Colonic mucosa (tissue), 4 donors: Measurements from ENCODE around the gene CDC14C. TPM values are rescaled to one million over a fixed set of nuclear protein-coding genes. Genes with fewer than 3 reads are reported as not detected.

Experiments
- DNase-seq: peaks from one replicate; pipeline ENCODE4 v3.0.0-alpha.2; 2020
- H3K27ac ChIP-seq: fragments of 200-600 bp; one replicate; pipeline ENCODE4 v1.8.0; 2021
- H3K27me3 ChIP-seq: fragments of 200-600 bp; one replicate; pipeline ENCODE4 v1.8.0; 2021
- H3K36me3 ChIP-seq: fragments of 200-600 bp; one replicate; pipeline ENCODE4 v1.8.0; 2021
- H3K4me1 ChIP-seq: fragments of 200-600 bp; one replicate; pipeline ENCODE4 v1.8.0; 2021; ENCODE audit warnings: mild to moderate bottlenecking
- H3K4me3 ChIP-seq: fragments of 200-600 bp; one replicate; pipeline ENCODE4 v1.8.0; 2021
- H3K9ac ChIP-seq, 2 donors: one replicate each; pipeline ENCODE4 v1.7.0; 2013; ENCODE audit warnings: control low read depth in 2 of 2, low read depth in 2 of 2, low read length in 2 of 2
- H3K9me3 ChIP-seq: fragments of 200-600 bp; one replicate; pipeline ENCODE4 v1.8.0; 2021
- intact Hi-C: fragments of 100-400 bp; cut with DNase I; formaldehyde crosslinking; loops from one replicate; pipeline ENCODE4 v1.14.1; 2022
- total RNA-seq, 2 donors: library from RNA; stranded (reverse); fragmentation: NEBNext Ultra II Directional in 1 of 2; extraction: Animal tissue kit (Norgen Biotek cat#: 25700) in 1 of 2; gene quantifications; one replicate each; pipeline ENCODE4 v1.2.1, GENCODE V29; 2021
- TF ChIP-seq, protein P1 (sequence below): fragments of 200-600 bp; IDR thresholded peaks from one replicate; pipeline ENCODE4 v1.8.0; 2022; ENCODE audit warnings: antibody characterized with exemption, mild to moderate bottlenecking
- donor health status: healthy.
- donor health status: DM: no; HTN: no; CAD: no.
- donor health status: DM: no; HTN: no; CAD: no.

CDC14C gene
- total RNA-seq, 2 donors from 2014 or later = not detected

DNA sequence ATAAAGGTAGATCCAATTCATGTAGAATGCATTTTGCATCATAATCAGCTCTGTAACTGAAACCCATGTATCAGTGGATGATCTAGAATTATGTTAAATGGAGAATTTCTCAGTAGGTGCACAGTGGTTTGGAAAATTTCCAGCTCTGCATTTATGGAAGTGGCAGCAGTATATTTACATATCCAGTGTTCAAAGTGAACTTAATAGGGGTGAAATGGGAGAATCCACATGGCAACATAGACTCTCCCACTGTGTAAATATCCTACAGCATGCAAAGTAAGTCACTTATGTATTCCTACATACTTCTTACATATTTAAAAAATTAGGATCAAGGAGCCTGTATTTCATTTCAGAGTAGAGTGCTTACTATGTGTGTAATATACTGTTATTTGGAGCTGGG is 35.3 kb downstream of the CDC14C start:
- intact Hi-C loops = no loop called here
- H3K27me3 ChIP-seq = no peaks in the 10 kb centered on the region
- DNase-seq = no peak
- no peak overlapping the region for H3K27ac ChIP-seq
- H3K4me1 ChIP-seq = no peaks in the 10 kb centered on the region
- H3K4me3 ChIP-seq = no peak overlapping the region
- no peak overlapping the region for H3K9ac ChIP-seq
- no peaks in the 10 kb centered on the region for H3K9me3 ChIP-seq
- H3K36me3 ChIP-seq = no peaks in the 10 kb centered on the region
- TF ChIP-seq, protein P1, sequence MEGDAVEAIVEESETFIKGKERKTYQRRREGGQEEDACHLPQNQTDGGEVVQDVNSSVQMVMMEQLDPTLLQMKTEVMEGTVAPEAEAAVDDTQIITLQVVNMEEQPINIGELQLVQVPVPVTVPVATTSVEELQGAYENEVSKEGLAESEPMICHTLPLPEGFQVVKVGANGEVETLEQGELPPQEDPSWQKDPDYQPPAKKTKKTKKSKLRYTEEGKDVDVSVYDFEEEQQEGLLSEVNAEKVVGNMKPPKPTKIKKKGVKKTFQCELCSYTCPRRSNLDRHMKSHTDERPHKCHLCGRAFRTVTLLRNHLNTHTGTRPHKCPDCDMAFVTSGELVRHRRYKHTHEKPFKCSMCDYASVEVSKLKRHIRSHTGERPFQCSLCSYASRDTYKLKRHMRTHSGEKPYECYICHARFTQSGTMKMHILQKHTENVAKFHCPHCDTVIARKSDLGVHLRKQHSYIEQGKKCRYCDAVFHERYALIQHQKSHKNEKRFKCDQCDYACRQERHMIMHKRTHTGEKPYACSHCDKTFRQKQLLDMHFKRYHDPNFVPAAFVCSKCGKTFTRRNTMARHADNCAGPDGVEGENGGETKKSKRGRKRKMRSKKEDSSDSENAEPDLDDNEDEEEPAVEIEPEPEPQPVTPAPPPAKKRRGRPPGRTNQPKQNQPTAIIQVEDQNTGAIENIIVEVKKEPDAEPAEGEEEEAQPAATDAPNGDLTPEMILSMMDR = no peak

DNA sequence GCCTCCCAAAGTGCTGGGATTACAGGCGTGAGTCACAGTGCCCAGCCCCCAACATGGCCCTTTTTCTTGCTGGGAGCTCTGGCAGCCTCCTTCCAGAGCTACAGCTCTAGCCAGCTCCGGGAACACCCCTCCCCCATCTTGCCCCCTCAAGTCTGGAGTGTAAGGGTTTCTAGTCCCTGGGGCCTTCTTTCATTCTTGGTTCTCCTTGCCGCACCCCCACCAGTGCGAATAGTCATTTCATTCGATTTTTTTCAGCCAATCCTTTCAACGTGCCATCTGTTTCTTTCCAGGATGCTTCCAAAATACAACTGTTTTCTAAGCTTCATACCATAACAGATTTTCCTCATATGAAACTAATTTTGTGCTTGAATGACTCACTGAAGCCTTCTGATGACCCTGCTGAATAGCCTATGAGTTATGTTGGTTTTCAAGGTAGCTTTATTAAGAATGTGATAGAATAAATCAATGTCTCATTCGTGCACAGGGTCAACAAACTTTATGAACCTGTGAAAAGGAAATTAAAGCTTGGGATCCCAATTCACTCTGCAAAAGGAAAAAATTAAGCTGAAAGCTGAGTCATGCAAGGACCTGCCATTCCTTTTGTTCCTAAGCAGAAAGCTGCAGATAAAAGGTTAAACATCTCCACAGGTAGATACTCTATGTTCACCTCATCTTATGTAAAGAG is 38.6 kb downstream of the CDC14C start:
- intact Hi-C loops = no loop called here
- Histone ChIP-seq H3K36me3 (no peaks in the 10 kb centered on the region), H3K9ac (no peak overlapping the region), H3K27me3 (no peaks in the 10 kb centered on the region), H3K4me3 (no peak overlapping the region), H3K27ac (no peak overlapping the region), H3K4me1 (no peaks in the 10 kb centered on the region), H3K9me3 (no peaks in the 10 kb centered on the region)
- TF ChIP-seq, protein P1 = no peak
- no peak for DNase-seq

DNA sequence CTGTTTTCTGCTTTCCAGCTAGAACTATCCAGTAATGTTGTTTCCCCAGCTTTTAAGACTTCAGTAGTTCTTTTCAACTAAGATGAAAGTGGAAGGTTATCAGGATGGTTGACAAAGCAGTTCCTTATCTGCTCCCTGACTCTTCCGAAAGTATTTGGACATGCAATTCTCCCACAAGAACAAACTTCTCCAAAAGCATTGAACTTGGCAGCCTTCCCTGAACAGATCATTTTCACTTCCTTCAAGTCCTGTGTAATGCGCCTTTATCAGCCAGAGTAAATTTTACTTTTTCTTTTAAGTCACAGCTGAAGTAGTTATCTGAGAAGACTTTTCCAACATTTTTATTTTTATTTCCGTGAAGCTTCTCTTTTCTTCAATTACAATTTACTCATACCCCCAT is 39.7 kb downstream of the CDC14C start:
- DNase-seq = no peak
- H3K27ac ChIP-seq = no peak overlapping the region
- no peak overlapping the region for H3K4me3 ChIP-seq

DNA sequence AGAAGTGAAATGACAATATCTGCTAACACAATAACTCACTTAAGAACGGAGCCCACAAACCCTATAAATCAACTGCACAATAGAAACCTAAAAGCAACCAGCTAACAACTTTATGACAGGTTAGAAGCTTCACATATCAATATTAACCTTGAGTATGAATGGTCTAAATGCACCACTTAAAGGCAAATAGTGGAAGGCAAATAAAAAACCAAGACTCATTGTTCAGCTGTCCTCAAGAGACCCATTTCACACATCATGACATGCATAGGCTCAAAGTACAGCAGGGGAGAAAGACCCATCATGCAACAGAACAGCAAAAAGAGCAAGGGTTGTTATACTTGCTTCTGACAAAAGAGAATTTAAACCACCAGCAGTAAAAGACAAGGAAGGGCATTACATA is 46.8 kb downstream of the CDC14C start:
- DNase-seq = no peak
- H3K27me3 ChIP-seq = no peaks in the 10 kb centered on the region
- H3K9ac ChIP-seq = no peak overlapping the region
- no peak overlapping the region for H3K27ac ChIP-seq
- no peaks in the 10 kb centered on the region for H3K4me1 ChIP-seq
- TF ChIP-seq, protein P1 = no peak
- H3K36me3 ChIP-seq = no peaks in the 10 kb centered on the region
- H3K4me3 ChIP-seq = no peak overlapping the region
- no peaks in the 10 kb centered on the region for H3K9me3 ChIP-seq
- intact Hi-C loops = no loop called here

More for the DNA sequence above, 39.7 kb downstream of the CDC14C start:
- Histone ChIP-seq H3K27me3 (no peaks in the 10 kb centered on the region), H3K9ac (no peak overlapping the region), H3K36me3 (no peaks in the 10 kb centered on the region), H3K4me1 (no peaks in the 10 kb centered on the region), H3K9me3 (no peaks in the 10 kb centered on the region)
- intact Hi-C loops = no loop called here
- TF ChIP-seq, protein P1 = no peak

DNA sequence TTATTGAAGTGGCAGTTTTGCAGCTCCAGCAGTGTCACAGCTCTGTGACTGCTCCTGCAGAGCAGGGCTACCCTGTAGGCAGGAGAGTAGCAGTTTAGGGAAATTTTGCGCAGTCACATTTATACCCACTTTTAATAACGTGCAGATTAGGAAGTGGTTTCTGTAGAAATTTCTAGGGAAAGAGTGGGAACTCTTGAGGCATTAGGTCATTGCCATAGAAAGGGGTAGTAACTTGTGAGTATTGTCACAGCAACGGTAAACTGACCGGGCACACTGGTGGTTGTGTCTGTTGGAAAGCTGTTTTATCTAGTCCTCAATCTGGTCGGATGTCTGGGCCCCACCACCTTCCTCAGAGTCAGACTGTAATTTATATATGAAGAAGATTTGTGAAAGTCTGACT is 51.9 kb downstream of the CDC14C start:
- Histone ChIP-seq H3K4me3 (no peak overlapping the region), H3K27me3 (no peaks in the 10 kb centered on the region), H3K27ac (no peak overlapping the region), H3K9ac (no peak overlapping the region), H3K9me3 (no peaks in the 10 kb centered on the region), H3K36me3 (no peaks in the 10 kb centered on the region), H3K4me1 (no peaks in the 10 kb centered on the region)
- DNase-seq = no peak
- intact Hi-C loops = no loop called here
- TF ChIP-seq, protein P1 = no peak
